ENCODE data around the gene CCDC85A.

Gene CCDC85A

GRCh38 chr2:56334622-56335021 lies 150.8 kb downstream of the CCDC85A start:
- Histone ChIP-seq H3K4me3 (ENCODE audit: low read depth, low read length) (no peak overlapping the region), H3K27me3 (ENCODE audit: control insufficient read depth, insufficient read depth, low read length) (no peaks in the 10 kb centered on the region), H3K9ac (ENCODE audit: low read depth, low read length) (no peak overlapping the region), H3K36me3 (ENCODE audit: control insufficient read depth, insufficient read depth, low read length) (no peaks in the 10 kb centered on the region), H3K9me3 (ENCODE audit: control insufficient read depth, insufficient read depth, low read length) (no peaks in the 10 kb centered on the region), H3K4me1 (ENCODE audit: control insufficient read depth, insufficient read depth, low read length) (peaks cover 42% of the 10 kb centered on the region), H3K27ac (ENCODE audit: low read depth, low read length) (no peak overlapping the region)

GRCh38 chr2:56335101-56335500 lies 151.3 kb downstream of the CCDC85A start:
- peaks cover 46% of the 10 kb centered on the region for H3K4me1 ChIP-seq (ENCODE audit: control insufficient read depth, insufficient read depth, low read length)
- no peak overlapping the region for H3K27ac ChIP-seq (ENCODE audit: low read depth, low read length)
- H3K9me3 ChIP-seq (ENCODE audit: control insufficient read depth, insufficient read depth, low read length), result no peaks in the 10 kb centered on the region
- H3K36me3 ChIP-seq (ENCODE audit: control insufficient read depth, insufficient read depth, low read length), result no peaks in the 10 kb centered on the region
- H3K27me3 ChIP-seq (ENCODE audit: control insufficient read depth, insufficient read depth, low read length), result no peaks in the 10 kb centered on the region
- H3K4me3 ChIP-seq (ENCODE audit: low read depth, low read length), result no peak overlapping the region
- H3K9ac ChIP-seq (ENCODE audit: low read depth, low read length), result no peak overlapping the region

- no peak overlapping the region for H3K4me3 ChIP-seq (ENCODE audit: low read depth, low read length)
- H3K9me3 ChIP-seq (ENCODE audit: control insufficient read depth, insufficient read depth, low read length), result no peaks in the 10 kb centered on the region
- peak overlapping the region; percentile 28 for H3K27ac ChIP-seq (ENCODE audit: low read depth, low read length)
- no peaks in the 10 kb centered on the region for H3K27me3 ChIP-seq (ENCODE audit: control insufficient read depth, insufficient read depth, low read length)
- H3K36me3 ChIP-seq (ENCODE audit: control insufficient read depth, insufficient read depth, low read length), result no peaks in the 10 kb centered on the region
- peaks cover 47% of the 10 kb centered on the region for H3K4me1 ChIP-seq (ENCODE audit: control insufficient read depth, insufficient read depth, low read length)
- H3K9ac ChIP-seq (ENCODE audit: low read depth, low read length), result no peak overlapping the region
Observed at GRCh38 chr2:56337342-56337741, 153.6 kb downstream of the CCDC85A start.

GRCh38 chr2:56338232-56338631 lies 154.4 kb downstream of the CCDC85A start:
- H3K36me3 ChIP-seq (ENCODE audit: control insufficient read depth, insufficient read depth, low read length), result no peaks in the 10 kb centered on the region
- no peak overlapping the region for H3K4me3 ChIP-seq (ENCODE audit: low read depth, low read length)
- H3K4me1 ChIP-seq (ENCODE audit: control insufficient read depth, insufficient read depth, low read length), result peaks cover 45% of the 10 kb centered on the region
- no peak overlapping the region for H3K27ac ChIP-seq (ENCODE audit: low read depth, low read length)
- no peaks in the 10 kb centered on the region for H3K9me3 ChIP-seq (ENCODE audit: control insufficient read depth, insufficient read depth, low read length)
- no peaks in the 10 kb centered on the region for H3K27me3 ChIP-seq (ENCODE audit: control insufficient read depth, insufficient read depth, low read length)
- no peak overlapping the region for H3K9ac ChIP-seq (ENCODE audit: low read depth, low read length)

GRCh38 chr2:56344771-56345170 lies 161.0 kb downstream of the CCDC85A start:
- no peak overlapping the region for H3K27ac ChIP-seq (ENCODE audit: low read depth, low read length)

GRCh38 chr2:56347881-56348280 lies 164.1 kb downstream of the CCDC85A start:
- H3K4me3 ChIP-seq (ENCODE audit: low read depth, low read length), result no peak overlapping the region
- H3K9ac ChIP-seq (ENCODE audit: low read depth, low read length), result no peak overlapping the region
- H3K36me3 ChIP-seq (ENCODE audit: control insufficient read depth, insufficient read depth, low read length), result no peaks in the 10 kb centered on the region
- H3K9me3 ChIP-seq (ENCODE audit: control insufficient read depth, insufficient read depth, low read length), result no peaks in the 10 kb centered on the region
- no peak overlapping the region for H3K27ac ChIP-seq (ENCODE audit: low read depth, low read length)
- peaks cover 25% of the 10 kb centered on the region for H3K4me1 ChIP-seq (ENCODE audit: control insufficient read depth, insufficient read depth, low read length)
- no peaks in the 10 kb centered on the region for H3K27me3 ChIP-seq (ENCODE audit: control insufficient read depth, insufficient read depth, low read length)

More at GRCh38 chr2:56344771-56345170, 161.0 kb downstream of the CCDC85A start:
- peaks cover 29% of the 10 kb centered on the region for H3K4me1 ChIP-seq (ENCODE audit: control insufficient read depth, insufficient read depth, low read length)
- no peaks in the 10 kb centered on the region for H3K36me3 ChIP-seq (ENCODE audit: control insufficient read depth, insufficient read depth, low read length)
- no peaks in the 10 kb centered on the region for H3K27me3 ChIP-seq (ENCODE audit: control insufficient read depth, insufficient read depth, low read length)
- no peak overlapping the region for H3K4me3 ChIP-seq (ENCODE audit: low read depth, low read length)
- H3K9me3 ChIP-seq (ENCODE audit: control insufficient read depth, insufficient read depth, low read length), result no peaks in the 10 kb centered on the region
- no peak overlapping the region for H3K9ac ChIP-seq (ENCODE audit: low read depth, low read length)

- Histone ChIP-seq H3K9me3 (ENCODE audit: control insufficient read depth, insufficient read depth, low read length) (no peaks in the 10 kb centered on the region), H3K4me1 (ENCODE audit: control insufficient read depth, insufficient read depth, low read length) (peaks cover 25% of the 10 kb centered on the region), H3K27ac (ENCODE audit: low read depth, low read length) (no peak overlapping the region)
Observed at GRCh38 chr2:56348392-56349210, 164.8 kb downstream of the CCDC85A start.

GRCh38 chr2:56357655-56358295 lies 174.0 kb downstream of the CCDC85A start:
- Histone ChIP-seq H3K27ac (ENCODE audit: low read depth, low read length) (no peak overlapping the region), H3K4me3 (ENCODE audit: low read depth, low read length) (no peak overlapping the region), H3K9ac (ENCODE audit: low read depth, low read length) (no peak overlapping the region), H3K36me3 (ENCODE audit: control insufficient read depth, insufficient read depth, low read length) (no peaks in the 10 kb centered on the region), H3K4me1 (ENCODE audit: control insufficient read depth, insufficient read depth, low read length) (no peaks in the 10 kb centered on the region), H3K9me3 (ENCODE audit: control insufficient read depth, insufficient read depth, low read length) (no peaks in the 10 kb centered on the region), H3K27me3 (ENCODE audit: control insufficient read depth, insufficient read depth, low read length) (no peaks in the 10 kb centered on the region)

More at GRCh38 chr2:56348392-56349210, 164.8 kb downstream of the CCDC85A start:
- Histone ChIP-seq H3K36me3 (ENCODE audit: control insufficient read depth, insufficient read depth, low read length) (no peaks in the 10 kb centered on the region), H3K27me3 (ENCODE audit: control insufficient read depth, insufficient read depth, low read length) (no peaks in the 10 kb centered on the region), H3K9ac (ENCODE audit: low read depth, low read length) (no peak overlapping the region), H3K4me3 (ENCODE audit: low read depth, low read length) (no peak overlapping the region)

- Histone ChIP-seq H3K4me1 (ENCODE audit: control insufficient read depth, insufficient read depth, low read length) (no peaks in the 10 kb centered on the region), H3K36me3 (ENCODE audit: control insufficient read depth, insufficient read depth, low read length) (no peaks in the 10 kb centered on the region), H3K9me3 (ENCODE audit: control insufficient read depth, insufficient read depth, low read length) (no peaks in the 10 kb centered on the region), H3K27me3 (ENCODE audit: control insufficient read depth, insufficient read depth, low read length) (no peaks in the 10 kb centered on the region), H3K4me3 (ENCODE audit: low read depth, low read length) (no peak overlapping the region), H3K9ac (ENCODE audit: low read depth, low read length) (no peak overlapping the region), H3K27ac (ENCODE audit: low read depth, low read length) (no peak overlapping the region)
Observed at GRCh38 chr2:56361844-56362243, 178.1 kb downstream of the CCDC85A start.

- H3K4me1 ChIP-seq (ENCODE audit: control insufficient read depth, insufficient read depth, low read length), result peaks cover 6% of the 10 kb centered on the region; the same call in 1 of the 2 replicates
- no peaks in the 10 kb centered on the region for H3K36me3 ChIP-seq (ENCODE audit: control insufficient read depth, insufficient read depth, low read length)
- H3K4me3 ChIP-seq (ENCODE audit: low read depth, low read length), result no peak overlapping the region
- H3K9me3 ChIP-seq (ENCODE audit: control insufficient read depth, insufficient read depth, low read length), result no peaks in the 10 kb centered on the region
- H3K27ac ChIP-seq (ENCODE audit: low read depth, low read length), result no peak overlapping the region
- no peak overlapping the region for H3K9ac ChIP-seq (ENCODE audit: low read depth, low read length)
- no peaks in the 10 kb centered on the region for H3K27me3 ChIP-seq (ENCODE audit: control insufficient read depth, insufficient read depth, low read length)
Observed at GRCh38 chr2:56364902-56365301, 181.1 kb downstream of the CCDC85A start.

GRCh38 chr2:56369316-56369715 lies 185.5 kb downstream of the CCDC85A start:
- H3K9ac ChIP-seq (ENCODE audit: low read depth, low read length), result no peak overlapping the region
- H3K36me3 ChIP-seq (ENCODE audit: control insufficient read depth, insufficient read depth, low read length), result no peaks in the 10 kb centered on the region
- no peaks in the 10 kb centered on the region for H3K27me3 ChIP-seq (ENCODE audit: control insufficient read depth, insufficient read depth, low read length)
- H3K4me3 ChIP-seq (ENCODE audit: low read depth, low read length), result no peak overlapping the region
- peaks cover 6% of the 10 kb centered on the region; the same call in 1 of the 2 replicates for H3K4me1 ChIP-seq (ENCODE audit: control insufficient read depth, insufficient read depth, low read length)
- no peaks in the 10 kb centered on the region for H3K9me3 ChIP-seq (ENCODE audit: control insufficient read depth, insufficient read depth, low read length)
- H3K27ac ChIP-seq (ENCODE audit: low read depth, low read length), result no peak overlapping the region

Data from HUES48 (cell line).